ENCODE data around the gene SSNA1.

SSNA1 gene

DNA sequence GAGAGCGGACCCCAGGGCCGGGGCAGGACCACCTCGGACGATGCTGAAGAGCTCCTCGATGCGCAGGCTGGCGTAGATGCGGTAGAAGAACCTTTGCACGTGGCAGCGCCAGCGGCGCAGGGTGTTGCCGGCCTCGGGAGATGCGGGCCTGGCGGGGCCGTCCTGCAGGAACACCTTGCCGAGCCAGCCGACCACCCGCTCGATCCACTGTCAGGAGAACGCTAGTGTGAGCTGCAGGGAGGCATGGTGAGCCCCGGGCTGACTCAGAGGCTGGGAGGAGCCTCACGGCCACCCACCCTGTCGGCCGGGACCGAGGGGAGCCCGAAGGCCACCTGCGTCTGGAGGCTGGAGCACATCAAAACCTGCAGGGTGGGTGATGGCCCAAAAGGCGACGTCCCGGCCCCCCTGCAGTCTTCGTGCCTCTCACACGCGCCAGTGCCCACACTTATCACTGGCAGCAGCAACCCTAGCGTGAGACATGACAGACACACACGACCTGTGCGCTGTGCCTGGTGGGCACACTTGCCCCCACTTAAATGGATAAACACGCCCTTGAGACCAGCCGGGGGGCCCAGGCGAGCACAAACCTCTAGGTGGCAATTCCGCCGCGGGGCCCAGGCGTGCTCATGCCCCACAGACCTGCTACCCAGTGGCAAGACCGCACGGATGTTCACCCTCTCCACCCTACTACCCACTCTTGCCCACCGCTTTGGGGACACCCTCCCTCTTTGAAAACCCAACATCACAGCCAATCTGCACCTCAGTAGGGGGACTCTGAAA lies 3.4 kb upstream of the SSNA1 start:
- DNase-seq (ENCODE audit: low spot score): no peak

DNA sequence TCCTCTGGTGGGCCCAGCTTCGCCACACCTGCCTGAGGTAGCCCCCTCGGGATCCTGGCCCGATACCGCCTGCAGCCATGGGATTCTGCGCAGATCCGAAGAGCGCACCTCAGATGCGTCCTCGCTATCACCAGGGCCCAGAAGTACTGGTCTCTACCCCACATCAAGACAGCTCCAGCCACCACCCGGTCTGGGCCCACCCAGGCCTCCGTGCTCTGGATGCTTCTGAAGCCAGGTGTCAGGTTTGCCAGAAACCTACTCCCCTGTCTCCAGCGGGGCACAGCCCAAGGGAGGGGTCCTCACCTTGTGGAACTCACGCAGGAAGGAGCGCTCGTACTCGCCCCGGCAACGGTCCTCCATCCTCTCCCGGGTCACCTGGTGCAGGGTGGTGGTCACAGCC lies 2.6 kb upstream of the SSNA1 start:
- DNase-seq (ENCODE audit: low spot score): no peak

DNA sequence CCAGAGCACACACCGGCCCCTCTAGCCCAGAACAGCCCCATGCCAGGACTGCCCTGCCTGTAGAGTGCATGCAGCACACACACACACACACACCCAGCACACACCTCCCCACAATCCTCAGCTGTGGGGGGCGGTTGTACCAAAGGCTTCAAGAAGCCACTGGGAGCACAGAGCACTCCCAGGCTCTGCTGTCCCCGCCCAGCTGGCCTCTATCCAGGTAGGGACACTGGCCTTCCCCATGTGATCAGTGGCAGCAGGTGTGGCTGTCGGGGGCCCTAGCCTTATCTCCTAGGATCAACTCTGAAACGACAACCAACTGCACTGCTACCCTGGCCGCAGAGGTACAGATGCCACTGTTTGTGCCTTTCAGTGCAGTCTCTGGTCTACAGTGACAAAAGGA lies 2.1 kb upstream of the SSNA1 start:
- no peak for DNase-seq (ENCODE audit: low spot score)

DNA sequence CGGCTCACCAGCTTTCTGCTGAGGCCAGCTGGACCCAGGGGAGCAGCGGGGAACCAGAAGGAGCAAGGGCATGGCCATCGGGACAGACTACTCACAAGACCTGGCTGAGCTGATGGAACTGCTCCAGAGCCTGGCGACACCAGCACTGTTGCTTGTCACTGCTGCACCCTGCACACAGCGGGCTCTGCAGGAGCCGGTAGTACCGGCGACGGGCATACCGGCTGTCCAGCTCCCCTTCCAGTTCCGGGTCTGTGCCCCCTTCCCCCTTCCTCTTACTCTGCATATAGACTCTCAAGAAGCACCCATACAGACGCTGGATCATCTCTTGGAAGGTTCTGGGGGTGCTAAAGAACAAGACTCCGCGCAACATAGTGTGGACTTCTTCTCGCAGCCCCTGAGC lies 1.1 kb upstream of the SSNA1 start:
- DNase-seq (ENCODE audit: low spot score): no peak

DNA sequence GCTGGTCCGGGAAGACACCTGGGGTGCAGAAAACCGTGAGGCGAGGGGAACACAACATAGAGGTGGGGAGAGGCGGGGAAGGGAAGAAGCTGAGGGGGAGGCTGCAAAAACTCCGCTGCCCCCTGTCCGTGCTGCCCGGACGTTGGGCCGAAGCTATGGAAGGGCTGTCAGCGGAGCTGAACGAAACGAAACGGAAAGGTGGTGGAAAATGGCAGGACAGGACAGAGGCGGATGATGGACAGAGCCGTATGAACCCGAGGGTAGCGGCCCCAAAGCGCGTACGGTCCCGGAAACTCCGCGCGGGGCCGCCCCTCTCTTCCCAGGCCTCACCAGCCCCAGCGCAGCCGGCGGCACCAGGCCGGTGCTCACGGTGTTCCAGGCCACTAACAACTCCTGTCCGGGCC lies 388 bp upstream of the SSNA1 start:
- DNase-seq (ENCODE audit: low spot score): no peak

DNA sequence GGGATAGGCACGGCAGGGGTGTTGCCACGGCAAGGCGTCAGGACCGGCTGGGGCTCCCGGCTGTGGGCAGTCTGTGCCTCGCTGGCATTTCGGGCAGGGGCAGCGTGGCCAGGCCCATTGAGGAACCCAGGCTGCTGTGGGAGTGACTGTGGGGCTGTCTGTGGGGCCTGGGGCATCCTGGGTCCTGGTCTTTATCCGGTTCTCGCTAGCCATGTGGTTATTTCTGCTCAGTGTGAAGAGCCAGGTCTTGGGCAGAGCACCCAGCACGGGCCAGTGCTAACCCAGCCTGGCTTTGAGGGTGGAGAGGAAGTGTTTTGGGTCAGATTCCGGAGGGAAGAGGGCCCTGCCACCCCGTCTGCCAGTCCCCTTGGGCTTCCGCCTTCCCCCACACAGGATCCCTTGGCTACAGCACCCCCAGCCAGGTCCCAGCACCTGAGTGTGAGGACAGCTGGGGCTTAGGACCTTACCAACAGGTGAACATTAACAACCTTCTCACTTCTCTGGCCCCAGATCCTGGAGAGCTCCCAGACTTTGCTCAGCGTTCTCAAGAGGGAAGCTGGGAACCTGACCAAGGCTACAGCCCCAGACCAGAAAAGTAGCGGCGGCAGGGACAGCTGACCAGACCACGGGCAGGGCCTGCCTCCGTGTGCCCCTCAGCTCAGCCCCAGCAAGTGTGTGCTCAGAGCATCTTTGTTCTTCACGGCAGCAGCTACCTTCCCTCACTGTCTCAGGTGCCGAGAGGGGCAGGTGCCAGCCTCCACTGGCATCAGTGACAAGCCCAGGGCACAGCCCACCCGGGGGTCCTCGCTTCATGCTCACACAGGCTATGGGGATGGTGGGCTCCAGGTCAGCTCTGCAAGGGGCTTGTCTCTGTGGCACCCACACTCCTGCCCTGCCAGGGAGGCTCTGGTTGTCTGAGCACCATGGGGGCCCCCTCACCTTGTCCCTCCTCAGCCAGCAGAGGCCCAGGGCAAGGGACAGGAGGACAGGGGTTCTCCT lies 1.1 kb downstream of the SSNA1 start:
- no peak for DNase-seq (ENCODE audit: low spot score)

DNA sequence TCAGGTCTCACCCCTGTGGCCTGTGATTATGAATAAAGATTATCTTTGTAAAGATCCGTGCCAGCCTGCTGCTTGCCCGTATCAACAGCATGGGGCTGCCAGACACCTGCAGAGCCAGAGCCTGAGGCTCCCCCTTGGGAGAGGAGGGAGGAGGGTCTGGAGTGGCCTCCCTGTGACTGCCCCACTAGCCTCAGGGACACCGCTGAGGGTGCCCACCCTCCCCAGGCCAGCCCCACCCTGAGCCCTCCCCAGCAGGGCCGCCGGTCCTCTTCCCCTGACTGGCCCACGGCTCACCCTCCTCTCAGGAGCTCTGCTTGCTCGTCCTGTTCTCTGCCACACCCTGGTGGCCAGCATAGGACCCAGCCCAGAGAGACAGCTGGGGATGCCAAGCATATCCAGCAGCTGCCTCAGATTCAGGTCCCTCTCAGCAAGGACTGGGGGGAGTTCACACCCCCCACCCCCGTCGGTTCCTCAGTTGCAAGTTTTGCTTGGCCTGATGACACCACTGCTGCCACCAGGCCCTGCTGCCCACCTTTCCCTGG lies 1.9 kb downstream of the SSNA1 start:
- no peak for DNase-seq (ENCODE audit: low spot score)

DNA sequence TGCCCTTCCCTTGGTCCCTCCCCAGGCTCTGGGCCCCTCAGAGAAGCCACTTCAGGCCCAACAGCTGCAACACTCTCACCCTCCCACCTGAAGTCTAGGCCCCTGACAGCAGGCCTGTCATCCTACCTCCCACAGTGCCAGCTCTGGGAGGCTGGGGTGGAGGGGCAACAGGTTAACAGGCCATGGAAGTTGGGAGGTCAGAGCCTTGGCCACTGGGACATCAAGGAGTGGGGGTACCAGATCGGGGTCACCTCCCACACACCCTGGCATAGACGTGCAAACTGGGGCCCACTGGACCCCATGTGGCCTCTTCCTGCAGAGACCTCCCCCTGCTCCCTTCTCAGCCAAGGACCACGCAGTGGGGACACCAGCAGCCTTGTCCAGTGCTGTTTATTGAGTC lies 2.8 kb downstream of the SSNA1 start:
- no peak for DNase-seq (ENCODE audit: low spot score)

DNA sequence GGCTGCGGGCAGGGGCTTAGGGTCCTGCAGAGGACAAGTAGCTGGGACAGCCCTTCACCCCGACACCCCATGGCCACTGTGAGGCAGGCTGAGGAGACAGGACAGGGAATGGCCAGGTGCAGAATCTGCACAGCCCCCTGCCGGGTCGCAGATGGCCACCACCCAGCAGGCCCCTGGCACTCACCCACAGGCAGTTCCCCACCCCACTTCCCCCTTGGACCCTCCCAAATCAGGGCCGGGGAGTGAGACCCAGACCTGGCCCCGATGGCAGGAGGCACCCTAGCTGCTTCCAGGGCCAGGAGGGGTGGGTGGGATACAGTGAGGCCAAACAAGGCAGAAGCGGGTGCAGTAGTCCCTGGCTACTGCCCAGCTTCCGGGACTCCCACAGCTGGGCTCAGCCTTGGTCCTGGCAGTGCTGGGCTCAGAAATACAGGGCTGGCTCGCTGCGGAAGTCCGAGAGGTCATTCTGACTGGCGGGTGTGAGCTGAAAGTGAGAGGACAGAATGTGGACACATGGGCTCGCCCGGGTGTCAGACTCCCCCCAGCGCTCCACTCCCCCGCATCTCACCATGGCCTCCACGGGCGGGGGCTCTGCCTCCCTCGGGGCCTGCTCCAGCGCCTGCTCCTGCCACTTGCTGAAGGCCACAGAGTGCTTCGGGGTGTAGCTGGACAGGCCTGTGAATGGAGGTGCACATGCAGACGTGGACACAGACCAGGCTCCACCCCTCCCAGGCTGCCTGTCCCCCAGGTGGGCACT lies 3.4 kb downstream of the SSNA1 start:
- DNase-seq (ENCODE audit: low spot score): no peak

DNA sequence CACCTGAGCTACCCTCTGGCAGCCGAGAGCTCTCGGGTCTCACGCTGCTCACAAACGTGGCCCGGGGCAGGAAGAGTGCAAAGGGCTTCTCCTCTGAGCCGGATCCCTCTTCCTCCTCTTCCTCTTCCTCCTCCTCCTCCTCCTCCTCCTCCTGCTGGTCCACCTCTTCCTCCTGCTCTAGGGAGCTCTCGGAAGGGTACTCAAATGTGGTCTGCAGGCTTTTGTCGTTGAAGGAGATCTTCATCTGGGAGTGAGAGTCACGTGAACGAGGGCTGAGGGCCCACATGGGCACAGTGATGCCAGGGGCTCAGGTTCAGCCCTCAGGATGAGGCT lies 3.9 kb downstream of the SSNA1 start:
- no peak for DNase-seq (ENCODE audit: low spot score)

DNA sequence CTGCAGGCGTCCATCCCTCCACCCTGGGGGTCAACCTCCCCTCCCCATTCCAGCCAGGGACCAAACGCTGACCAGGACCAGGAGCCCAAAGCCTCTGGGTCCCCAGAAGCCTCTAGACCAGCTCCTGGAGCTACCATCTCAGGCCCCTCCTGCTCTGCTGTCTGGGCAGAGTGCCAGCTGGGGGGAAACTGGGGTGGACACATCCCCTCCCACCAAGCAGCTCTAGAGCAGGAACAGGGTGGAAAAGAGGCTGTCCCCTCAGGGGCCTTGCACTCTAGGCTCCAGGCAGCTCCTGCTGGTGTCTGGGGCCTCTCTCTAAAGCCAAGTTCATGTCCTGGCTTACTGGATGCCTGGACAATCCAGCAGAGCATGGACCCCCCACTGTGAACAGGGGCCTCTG lies 4.4 kb downstream of the SSNA1 start:
- DNase-seq (ENCODE audit: low spot score): no peak

DNA sequence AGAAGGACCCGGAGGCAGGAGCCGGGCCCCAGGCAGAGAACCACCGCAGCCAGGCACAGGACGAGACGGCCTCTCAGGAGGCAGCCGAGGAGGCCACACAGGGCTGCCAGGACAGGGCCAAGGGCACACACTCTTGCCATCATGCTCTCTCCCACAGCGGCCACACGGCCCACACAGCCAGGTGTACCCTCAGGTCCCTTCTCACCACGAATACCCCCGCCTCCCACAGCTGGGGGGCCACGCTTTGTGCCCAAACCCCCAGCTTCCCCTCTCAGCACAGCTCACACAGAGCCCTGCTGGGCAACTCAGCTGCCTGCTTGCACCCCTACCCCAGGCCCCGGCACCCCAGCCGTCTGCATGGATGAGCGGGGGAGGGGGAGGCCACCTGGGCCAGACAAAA lies 5.3 kb downstream of the SSNA1 start:
- no peak for DNase-seq (ENCODE audit: low spot score)

DNA sequence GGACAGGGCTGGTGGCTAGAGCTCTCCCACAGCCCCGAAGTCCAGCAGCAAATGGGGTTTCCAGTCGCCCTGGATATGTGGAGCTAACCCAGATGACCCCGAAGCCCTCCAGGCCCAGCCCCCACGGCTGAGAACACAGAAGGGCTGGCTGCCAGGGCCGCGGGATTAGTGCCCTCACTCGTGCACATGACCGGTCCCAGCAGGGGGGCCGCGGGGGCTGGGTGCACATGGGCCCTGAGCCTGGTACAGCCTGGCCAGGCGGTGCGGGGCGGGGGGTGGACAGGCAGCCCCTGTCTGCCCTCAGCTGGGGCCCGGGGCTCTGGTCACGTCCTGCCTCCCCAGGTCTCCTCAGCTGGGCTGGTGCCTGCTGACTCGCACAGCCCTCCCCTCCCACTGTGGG lies 5.9 kb downstream of the SSNA1 start:
- DNase-seq (ENCODE audit: low spot score): no peak

DNA sequence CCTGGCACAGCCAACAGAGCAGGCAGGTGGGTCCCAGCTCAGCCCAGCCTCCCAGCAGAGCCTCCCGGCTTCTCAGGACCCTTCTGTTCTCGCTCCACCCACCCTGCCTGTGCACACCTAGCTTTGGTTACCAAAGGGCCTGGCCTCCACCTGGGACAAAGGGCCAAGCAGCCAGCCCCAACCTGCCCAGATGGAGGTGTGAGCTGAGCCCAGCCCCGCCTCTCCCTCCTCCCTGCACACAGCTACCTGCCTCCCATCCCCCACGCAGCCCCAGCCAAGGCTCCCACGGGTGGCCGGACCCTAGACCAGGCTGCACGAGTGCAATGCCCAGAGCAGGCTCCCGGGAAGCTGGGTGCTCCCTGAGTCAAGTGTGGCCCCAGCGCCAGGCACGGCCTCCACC lies 6.4 kb downstream of the SSNA1 start:
- no peak for DNase-seq (ENCODE audit: low spot score)

DNA sequence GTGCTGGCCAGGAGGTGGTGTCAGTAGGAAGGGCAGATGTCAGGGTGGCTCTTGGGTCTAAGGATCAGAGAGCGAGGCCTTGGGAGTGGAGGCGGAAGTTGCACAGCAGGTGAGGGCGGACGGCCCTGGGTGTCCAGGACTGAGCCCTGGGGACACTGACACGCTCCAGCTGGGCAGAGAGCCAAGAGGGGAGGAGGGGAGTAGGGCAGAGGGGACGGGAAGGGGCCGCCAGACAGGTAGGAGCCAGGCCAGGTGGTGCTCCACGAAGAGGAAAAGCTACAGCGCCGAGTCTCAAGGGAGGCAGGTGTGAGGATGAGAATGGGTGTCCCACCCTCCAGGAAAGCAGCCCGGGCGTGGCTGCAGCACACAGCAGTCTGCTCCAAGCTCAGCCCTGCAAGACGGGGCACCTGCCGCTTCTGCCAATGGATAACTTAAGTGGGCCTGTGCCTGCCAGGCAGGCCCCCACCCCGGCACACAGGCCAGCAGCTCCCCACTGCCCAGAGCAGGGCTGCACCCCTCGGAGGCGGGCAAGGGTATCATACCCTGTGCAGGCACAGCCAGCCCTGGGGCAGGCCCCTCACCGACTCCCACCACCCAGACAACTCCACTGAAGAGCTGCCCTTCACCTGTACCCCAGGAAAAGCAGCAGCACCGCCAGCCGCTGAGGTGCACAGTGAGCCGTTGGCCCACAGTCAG lies 7.2 kb downstream of the SSNA1 start:
- DNase-seq (ENCODE audit: low spot score): no peak

DNA sequence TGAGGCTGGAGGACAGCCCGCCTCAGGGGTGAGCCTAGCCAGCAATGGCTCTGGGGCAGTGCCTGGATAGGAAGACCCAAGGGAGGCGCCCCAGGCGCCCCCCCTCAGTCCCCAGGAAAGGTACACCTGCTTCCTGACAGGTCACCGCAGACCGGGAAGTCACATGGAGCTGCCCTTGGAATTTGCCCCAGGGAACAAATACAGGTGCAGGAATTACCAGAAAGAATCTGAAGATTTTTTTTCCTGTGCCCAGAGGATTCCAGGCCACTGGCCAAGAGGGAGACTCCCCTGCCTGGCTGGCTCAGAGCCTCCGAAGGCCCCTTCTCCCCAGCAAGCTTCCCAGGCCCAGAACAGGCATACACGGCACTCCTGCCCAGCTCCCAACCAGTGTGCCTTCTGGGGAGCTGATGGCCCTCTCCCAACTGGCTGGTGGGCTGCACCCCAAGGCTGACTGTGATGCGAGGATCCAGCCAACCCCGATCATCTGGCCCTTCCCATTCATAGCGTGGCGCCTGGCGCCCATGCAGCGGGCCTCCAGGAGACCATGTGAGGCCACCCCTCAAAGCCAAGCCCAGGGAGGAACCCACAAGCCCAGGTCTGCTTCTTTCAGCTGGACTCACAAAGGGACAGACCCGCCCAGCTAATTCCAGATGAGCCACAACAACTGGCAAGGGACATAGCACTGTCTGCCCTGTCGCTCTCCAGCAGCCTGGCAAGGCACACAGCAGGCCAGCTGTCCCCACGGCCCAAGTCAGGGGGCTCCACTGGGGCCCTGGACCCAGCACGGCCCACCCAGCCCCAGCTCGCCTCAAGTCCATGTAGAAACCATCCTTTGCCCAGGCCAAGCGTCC lies 9.8 kb downstream of the SSNA1 start:
- no peak for DNase-seq (ENCODE audit: low spot score)

DNA sequence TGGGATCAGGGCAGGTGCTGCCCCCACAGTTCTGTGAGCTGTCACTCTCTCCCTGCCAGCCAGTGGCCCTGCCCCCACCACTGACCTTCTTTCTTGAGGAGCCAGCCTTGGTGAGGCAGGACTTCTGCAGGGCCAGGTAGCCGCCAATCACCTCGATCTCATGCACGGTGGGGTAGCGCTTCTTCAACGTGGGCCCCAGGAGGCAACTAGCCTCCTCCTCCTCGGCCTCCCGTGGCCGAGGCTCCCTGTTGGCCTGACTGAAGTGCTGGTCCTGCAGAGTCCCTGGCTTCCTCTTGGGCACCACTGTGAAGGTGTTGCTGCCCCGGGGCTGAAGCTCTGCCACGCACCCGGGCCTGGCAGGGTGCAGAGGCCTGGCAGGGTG lies 10.4 kb downstream of the SSNA1 start:
- no peak for DNase-seq (ENCODE audit: low spot score)

DNA sequence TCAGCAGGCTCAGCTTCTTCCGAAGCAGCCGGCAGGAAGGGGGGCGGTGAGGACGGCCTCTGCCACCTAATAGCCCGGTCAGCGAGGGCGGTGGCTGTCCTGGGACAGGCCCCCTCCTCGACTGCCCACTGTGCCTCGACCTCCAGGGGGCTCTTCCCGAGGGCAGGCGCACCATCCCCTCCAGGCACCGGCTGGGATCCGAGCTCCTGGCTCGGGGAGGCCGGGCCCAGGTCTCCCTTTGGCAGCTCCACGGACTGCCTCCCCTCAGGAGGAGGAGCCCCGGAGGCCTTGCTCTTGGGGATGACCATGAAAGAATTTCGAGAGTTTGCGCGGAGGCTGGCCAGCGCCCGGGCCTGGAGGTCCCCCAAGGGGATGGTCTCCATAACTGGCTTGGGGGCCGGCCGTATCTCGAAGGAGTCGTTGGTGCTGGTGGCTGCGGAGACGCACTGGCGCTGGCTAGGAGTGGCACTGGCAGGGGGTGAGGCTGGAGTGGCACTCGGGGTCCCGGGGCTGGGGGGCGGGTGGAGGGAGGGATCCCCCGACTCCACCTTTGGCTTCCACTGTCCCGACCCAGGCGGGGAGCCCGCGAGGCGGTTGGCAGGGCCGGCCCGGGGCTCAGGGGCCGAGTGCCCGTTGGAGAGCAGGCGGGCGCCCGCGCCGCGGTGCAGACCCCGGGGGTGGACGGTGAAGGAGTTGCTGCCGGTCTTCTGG lies 11.1 kb downstream of the SSNA1 start:
- DNase-seq (ENCODE audit: low spot score): no peak

DNA sequence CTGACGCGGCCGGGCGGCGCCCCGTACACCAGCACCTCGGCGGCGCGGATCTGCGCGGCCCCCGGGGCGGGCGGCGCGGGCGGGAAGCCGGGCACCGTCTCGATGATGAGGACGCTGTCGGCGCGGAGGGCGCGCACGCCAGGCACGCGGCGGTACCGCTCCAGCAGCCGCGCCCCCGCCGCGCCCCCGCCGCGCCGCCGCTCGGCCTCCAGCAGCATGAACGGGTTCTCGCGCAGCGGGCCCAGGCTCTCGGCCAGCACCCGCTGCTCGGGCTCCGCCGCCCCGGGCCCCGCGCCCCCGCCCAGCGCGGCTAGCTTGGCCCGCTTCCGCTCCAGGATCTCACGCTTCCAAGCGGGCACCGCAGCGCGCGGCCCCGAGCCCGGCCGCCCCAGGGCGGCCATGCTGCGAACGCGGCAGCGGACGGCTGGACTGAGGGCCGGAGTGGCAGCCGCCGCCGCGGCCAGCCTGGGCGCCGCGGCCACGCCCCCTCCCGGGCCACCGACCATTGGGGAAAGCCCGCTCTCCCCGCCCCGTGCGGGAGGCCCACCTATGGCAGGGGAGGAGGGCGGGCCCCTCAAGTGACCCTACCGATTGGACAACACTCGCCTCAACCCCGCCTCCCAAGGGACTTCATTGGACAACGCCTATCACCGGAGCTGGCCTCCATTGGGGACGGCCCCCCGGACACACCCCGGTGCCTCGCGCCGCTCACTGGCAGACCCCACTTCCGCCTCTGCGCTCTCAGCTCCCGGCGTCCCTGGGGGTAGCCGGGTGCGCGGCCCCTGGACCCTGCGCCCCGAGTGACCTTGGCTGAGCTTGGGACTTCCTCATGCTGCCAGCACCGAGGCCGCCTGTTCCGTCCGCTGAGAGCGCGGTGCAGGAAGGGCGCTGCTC lies 12.1 kb downstream of the SSNA1 start, which contains the start of gene TPRN:
TSS of gene TPRN (minus strand) at position 431 of the 894 bp plus-strand sequence. CDS start at position 401, 30 bp downstream.
- peak; percentile 98 for DNase-seq (ENCODE audit: low spot score)
